Parathyroid adenoma (tissue), 2 donors: ENCODE data around the gene COL26A1.

ENCODE experiments used
- H2AFZ ChIP-seq: fragments of 300-600 bp; sonication (generic); one replicate; pipeline ENCODE4 v1.7.0; 2017; ENCODE audit warnings: antibody characterized with exemption, mild to moderate bottlenecking
- H3K27ac ChIP-seq: fragments of 300-600 bp; sonication (generic); one replicate; pipeline ENCODE4 v1.7.0; 2017
- H3K27me3 ChIP-seq: fragments of 300-600 bp; sonication (generic); one replicate; pipeline ENCODE4 v1.7.0; 2017; ENCODE audit warnings: low read length; ENCODE audit not compliant: control insufficient read depth, insufficient read depth
- H3K36me3 ChIP-seq: fragments of 300-600 bp; sonication (generic); one replicate; pipeline ENCODE4 v1.7.0; 2017; ENCODE audit warnings: low read length; ENCODE audit not compliant: control insufficient read depth, insufficient read depth
- H3K4me1 ChIP-seq: fragments of 300-600 bp; sonication (generic); one replicate; pipeline ENCODE4 v1.7.0; 2017; ENCODE audit warnings: control low read depth
- H3K4me2 ChIP-seq: fragments of 300-600 bp; sonication (generic); one replicate; pipeline ENCODE4 v1.7.0; 2017; ENCODE audit warnings: low read length
- H3K4me3 ChIP-seq: fragments of 300-600 bp; sonication (generic); one replicate; pipeline ENCODE4 v1.7.0; 2017; ENCODE audit warnings: low read depth, low read length
- H3K79me2 ChIP-seq: fragments of 300-600 bp; sonication (generic); one replicate; pipeline ENCODE4 v1.7.0; 2017; ENCODE audit warnings: control low read depth
- H3K9ac ChIP-seq: fragments of 300-600 bp; sonication (generic); one replicate; pipeline ENCODE4 v1.7.0; 2017; ENCODE audit warnings: mild to moderate bottlenecking
- H3K9me3 ChIP-seq: fragments of 300-600 bp; sonication (generic); one replicate; pipeline ENCODE4 v1.7.0; 2017; ENCODE audit warnings: low read length; ENCODE audit not compliant: control insufficient read depth
- CTCF ChIP-seq: fragments of 300-600 bp; sonication (generic); IDR thresholded peaks from one replicate; pipeline ENCODE4 v1.7.0; 2017; ENCODE audit warnings: antibody characterized with exemption, mild to moderate bottlenecking
- donor health status: primary hyperparathyroidism.

Gene COL26A1

GRCh38 chr7:101563198-101563901, 200.7 kb downstream of the COL26A1 start:
- Histone ChIP-seq H3K9ac (no peak overlapping the region), H3K36me3 (no peaks in the 10 kb centered on the region), H3K79me2 (no peaks in the 10 kb centered on the region), H3K9me3 (no peaks in the 10 kb centered on the region), H3K4me3 (no peak overlapping the region), H3K4me1 (no peaks in the 10 kb centered on the region), H3K27me3 (no peaks in the 10 kb centered on the region), H3K4me2 (no peak overlapping the region), H2AFZ (no peak overlapping the region), H3K27ac (no peak overlapping the region)
- no peak for TF ChIP-seq CTCF

GRCh38 chr7:101563943-101564777, 201.5 kb downstream of the COL26A1 start:
- Histone ChIP-seq H3K4me1 (no peaks in the 10 kb centered on the region), H3K4me2 (no peak overlapping the region), H3K36me3 (no peaks in the 10 kb centered on the region), H2AFZ (no peak overlapping the region), H3K27me3 (no peaks in the 10 kb centered on the region), H3K9me3 (no peaks in the 10 kb centered on the region), H3K79me2 (no peaks in the 10 kb centered on the region), H3K27ac (no peak overlapping the region), H3K4me3 (no peak overlapping the region), H3K9ac (no peak overlapping the region)
- no peak for TF ChIP-seq CTCF

- no peaks in the 10 kb centered on the region for H3K79me2 ChIP-seq
- no peak overlapping the region for H3K4me2 ChIP-seq
- H3K27ac ChIP-seq, result no peak overlapping the region
- no peak overlapping the region for H2AFZ ChIP-seq
- no peak overlapping the region for H3K4me3 ChIP-seq
- H3K9me3 ChIP-seq, result no peaks in the 10 kb centered on the region
- no peak overlapping the region for H3K9ac ChIP-seq
- H3K4me1 ChIP-seq, result no peaks in the 10 kb centered on the region
- no peaks in the 10 kb centered on the region for H3K27me3 ChIP-seq
- TF ChIP-seq CTCF, result no peak
- no peaks in the 10 kb centered on the region for H3K36me3 ChIP-seq
Observed at GRCh38 chr7:101564778-101565211, 202.1 kb downstream of the COL26A1 start.

- H3K79me2 ChIP-seq, result no peaks in the 10 kb centered on the region
- no peak overlapping the region for H3K4me3 ChIP-seq
- H3K4me1 ChIP-seq, result no peaks in the 10 kb centered on the region
- H2AFZ ChIP-seq, result no peak overlapping the region
- H3K9ac ChIP-seq, result no peak overlapping the region
- H3K4me2 ChIP-seq, result no peak overlapping the region
- no peak for TF ChIP-seq CTCF
- no peaks in the 10 kb centered on the region for H3K9me3 ChIP-seq
- H3K36me3 ChIP-seq, result no peaks in the 10 kb centered on the region
- no peaks in the 10 kb centered on the region for H3K27me3 ChIP-seq
- no peak overlapping the region for H3K27ac ChIP-seq
Observed at GRCh38 chr7:101565601-101566209, 203.0 kb downstream of the COL26A1 start.
